GM20431 (cell line): Measurements from ENCODE around the gene CNR2.
"Not testable (repeated sequence)": the region's sequence is repeated elsewhere in the genome, so short reads cannot be mapped to it uniquely, and the experiment has no call there.

Experiments
- in situ Hi-C: fragments of 300-500 bp; cut with MseI, MboI; formaldehyde crosslinking; loops from one replicate; pipeline ENCODE4 v1.15.0; 2020; ENCODE audit warnings: low sequenced_read_pairs; ENCODE audit not compliant: unreplicated experiment

CNR2 gene

DNA sequence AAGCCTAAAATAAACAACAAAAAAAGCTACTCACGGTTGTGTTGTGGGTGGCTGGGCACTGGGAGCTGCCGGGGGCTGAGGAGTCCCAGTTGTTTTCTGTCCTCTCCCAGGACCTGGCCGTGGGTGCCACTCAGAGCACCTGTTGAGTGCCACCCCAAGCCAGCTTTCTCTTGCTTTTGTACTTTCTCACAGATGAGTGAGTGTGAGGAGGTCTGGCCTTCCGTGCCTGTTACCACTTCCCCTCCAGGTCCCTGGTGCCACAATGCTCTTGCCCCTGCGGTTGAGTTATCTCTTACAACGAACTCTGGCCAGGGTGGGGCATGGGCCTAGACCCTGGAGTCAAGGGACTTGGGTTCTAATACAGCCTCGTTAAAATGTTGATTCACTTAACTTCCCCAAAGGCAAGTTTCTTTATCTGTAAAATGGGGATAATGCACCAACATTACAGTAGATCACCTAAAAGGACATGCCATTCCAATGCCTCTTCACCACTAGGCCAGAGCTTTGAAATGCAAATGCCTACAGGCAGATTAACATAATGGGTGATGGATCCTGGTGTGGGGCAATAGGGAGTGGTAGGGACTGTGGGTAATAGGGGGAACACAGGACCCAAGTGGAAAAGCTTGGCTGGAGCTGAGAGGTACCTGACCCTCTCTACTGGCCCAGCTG is at the start of gene CNR2:
Gene CNR2, minus strand, starts transcription at position 151 of the 669 bp plus-strand sequence. CDS start 37,745 bp downstream, outside the sequence.
- in situ Hi-C loops, result loop anchor here (10.0 kb wide), 1 partner anchor 109 kb away; the partner anchor contains the start of gene GALE

DNA sequence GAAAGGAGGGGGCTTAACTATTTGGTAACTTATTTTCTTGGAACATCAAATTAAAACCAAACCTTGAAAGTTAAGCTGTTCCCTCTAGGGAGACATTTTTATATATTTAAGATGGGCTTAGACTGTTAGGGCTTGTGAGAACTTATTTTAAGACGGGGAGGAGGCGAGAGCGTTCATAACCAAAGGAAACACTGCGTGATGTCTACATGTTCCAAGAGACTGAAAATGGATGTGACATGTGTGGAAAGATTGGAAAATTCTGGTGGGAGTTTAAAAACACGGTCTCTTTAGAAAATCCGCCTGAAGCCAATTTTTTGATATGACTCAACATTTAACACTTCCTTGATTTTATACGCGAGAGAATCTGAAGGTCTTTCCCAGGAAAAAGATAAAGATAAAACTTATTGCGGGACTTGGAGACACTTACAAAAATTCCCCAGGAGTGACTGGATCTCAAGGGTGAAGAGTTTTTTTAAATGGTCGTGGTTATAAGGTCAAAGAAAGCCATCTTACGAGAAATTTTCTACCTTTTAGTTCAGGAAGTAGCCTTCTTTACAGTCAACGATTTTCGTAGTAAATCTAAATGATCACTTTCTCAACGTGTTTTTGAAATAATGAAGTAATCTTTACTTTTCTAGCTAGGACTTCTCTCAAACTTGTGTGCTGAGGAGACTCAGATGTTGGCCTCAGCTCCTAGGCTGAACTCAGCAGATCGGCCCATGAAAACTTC is 47.3 kb upstream of the CNR2 start:
- in situ Hi-C loops, result no loop called here

DNA sequence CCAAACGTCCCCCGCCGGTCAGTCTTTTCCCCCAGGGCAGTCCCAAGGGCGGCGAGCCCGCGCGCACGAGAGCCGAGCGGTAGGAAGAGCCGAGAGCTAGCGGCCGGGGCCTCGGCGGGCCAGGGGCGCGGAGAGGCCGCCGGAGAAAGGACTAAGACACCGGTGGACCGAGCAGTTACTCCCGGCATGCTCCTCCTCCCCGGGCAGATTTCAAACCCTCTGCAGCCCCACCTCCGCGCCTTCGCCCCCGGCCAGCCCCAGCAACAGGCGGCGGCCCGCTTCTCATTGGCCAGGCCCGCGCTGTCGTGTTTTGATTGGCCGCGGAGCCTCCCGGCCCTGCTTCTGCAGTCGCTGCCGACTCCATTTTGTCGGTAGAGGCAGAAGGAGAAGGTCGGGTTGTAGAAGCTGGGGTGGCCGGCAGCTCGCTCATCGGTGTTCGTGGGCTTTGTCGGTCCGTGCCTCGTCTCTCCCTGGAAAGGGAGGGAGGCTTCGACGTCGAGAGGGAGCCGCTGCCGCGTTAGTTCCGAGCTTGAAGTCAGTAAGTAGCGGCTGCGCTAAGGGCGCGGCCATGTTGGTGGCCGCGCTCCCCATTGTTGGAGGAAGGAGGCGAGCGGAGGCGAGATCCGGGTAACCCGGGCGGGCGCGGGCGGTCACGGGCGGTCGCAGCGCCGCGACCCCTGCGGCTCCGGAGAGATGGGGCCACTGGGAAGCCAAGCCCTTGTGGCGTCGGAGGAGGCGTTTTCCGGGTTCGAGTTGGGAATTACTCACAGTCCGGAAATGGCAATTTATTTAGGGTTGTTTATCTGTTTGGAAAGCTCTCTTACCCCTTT is 46.5 kb upstream of the CNR2 start, which contains the start of gene PNRC2:
Gene PNRC2, plus strand, starts transcription at position 368 of the 830 bp plus-strand sequence. CDS start 1,630 bp downstream, outside the sequence.
- in situ Hi-C loops, result no loop called here

DNA sequence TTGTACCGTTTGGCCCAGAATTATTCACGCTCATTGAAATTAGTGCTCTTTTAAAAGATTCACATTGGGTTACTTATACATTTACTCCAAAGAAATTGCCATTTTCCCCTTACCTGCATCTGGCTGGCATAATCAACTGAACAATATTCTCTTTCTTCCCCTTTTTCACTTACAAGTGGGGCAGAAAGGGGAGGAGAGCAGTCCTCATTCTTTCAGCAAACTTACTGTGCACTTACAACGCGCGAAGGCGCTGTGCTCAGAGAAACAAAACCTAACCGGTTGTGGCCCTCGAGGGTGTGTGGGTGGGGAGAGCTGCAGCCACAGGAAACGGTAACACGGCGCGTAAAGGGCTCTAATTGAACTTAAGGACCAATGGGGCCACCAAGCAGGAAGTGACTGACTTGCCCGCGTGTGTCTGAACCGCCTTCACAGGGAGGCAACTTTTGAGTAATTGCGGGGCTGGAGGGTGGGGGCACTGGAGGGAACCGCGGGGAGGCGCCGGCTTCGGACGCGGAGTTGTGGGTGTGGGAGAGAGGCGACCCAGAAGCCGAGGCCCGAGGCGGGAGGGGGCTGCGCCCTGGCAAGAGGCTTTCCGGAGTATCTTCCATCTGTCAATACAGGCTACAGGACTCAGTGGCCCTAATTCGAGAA is 45.8 kb upstream of the CNR2 start:
- in situ Hi-C loops, result no loop called here

DNA sequence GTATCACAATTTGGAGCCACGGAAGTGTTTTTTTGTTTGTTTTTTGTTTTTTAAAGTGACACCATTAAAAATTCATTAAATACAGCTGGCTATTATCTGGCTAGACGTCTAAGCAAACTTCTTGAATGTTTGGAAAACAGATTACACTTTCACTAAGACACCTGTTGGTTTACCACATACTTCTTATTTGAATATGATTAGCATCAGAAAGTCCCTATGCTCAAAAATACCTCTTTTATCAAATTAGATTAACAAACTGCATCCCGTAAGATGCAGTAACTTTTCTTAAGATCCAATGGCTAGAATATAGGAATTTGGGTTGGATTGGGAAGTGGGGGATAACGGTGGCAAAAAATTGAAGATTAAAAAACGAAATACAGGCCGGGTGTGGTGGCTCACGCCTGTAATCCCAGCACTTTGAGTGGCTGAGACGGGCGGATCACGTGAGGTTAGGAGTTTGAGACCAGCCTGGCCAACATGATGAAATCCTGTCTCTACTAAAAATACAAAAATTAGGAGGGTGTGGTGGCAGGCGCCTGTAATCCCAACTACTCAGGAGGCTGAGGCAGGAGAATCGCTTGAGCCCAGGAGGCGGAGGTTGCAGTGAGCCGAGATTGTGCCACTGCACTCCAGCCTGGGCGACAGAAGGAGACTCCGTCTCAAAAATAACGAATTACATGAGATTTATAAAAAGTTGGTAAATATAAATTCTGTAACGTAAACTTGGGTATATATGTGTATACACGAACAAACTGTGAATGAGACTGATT is 45.1 kb upstream of the CNR2 start:
- in situ Hi-C loops, result not testable (repeated sequence)

DNA sequence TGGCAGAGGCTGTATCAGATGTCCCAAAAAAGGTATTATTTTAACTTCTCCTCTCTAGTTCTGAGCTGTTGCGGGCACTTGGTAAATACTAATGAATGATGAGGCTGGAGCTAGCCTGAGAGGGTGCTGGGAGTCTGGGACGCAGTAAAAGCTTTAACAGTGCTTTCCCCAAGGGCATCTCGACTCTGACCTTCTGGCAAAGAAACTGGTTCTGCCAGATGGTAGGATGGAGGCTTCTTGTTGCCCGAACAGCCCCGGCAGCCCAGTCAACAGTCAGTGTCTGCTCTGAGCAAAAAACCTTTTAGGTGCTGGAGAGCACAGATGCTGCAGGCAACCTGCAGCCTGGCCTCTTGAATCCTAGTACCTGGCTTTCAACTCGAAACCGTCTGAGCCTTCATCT is 43.9 kb upstream of the CNR2 start:
- in situ Hi-C loops, result no loop called here

DNA sequence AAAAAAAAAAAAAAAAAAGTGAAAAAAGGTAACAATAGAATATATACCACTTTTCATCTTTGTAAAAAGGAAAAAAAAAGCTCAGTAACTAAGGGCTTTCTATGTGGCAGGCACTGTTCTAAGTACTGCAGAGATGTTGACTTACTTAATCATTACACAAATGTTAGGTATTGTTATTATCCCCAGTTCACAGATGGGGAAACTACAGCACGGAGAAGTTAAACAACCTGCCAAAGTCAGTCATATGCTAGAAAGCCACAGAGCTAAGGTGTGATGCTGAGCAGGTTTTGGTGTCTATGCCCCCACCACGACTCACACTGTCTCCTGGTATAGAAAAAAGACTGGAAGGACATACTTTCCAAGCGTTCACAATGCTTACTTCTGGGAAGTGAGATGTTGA is 39.9 kb upstream of the CNR2 start:
- in situ Hi-C loops, result no loop called here

DNA sequence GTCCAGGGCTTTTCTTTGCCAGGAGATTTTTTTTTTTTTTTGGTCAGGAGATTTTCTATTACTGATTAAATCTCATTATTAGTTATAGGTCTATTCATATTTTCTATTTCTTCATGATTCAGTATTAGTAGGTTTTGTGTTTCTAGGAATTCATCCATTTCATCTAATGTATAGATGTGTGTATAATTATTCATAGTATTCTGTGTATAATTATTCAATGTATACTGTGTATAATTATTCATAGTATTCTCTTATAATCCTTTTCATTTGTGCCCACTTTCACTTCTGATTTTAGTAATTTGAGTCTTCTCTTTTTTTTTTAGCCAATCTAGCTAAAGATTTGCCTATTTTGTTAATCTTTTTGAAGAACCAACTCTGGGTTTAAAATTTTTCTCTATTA is 34.2 kb upstream of the CNR2 start:
- in situ Hi-C loops, result no loop called here

DNA sequence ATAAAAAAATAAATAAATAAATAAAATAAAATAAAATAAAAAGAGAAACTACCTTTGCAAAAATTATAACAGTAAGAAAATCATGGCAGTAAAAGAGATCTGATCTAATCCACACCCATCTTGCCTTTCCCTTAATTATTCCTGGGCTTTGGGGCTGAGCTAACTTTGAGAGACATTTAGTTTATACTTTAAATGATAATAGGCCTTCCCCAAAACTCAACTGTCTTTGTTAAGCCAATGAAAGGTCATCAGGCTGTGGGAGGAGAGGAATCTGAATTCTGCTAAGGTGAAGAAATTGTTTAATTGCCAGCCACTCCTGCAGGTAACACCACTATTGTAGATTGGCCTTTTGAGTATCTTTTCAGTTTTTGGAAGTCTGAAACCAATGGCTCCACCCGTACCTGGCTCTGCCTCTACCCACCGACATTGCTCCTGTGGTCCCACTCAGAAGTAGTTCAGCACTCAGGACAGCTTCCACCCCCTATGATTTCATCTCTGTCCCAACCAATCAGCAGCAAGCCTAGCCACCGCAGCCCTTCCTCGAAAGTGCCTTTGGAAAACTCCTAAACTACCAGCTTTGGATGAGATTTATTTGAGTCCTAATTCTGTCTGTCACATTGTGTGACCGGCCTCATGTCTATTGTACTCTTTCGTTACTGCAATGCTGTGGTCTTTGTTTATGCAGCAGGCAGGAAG is 23.5 kb upstream of the CNR2 start:
- in situ Hi-C loops, result no loop called here

DNA sequence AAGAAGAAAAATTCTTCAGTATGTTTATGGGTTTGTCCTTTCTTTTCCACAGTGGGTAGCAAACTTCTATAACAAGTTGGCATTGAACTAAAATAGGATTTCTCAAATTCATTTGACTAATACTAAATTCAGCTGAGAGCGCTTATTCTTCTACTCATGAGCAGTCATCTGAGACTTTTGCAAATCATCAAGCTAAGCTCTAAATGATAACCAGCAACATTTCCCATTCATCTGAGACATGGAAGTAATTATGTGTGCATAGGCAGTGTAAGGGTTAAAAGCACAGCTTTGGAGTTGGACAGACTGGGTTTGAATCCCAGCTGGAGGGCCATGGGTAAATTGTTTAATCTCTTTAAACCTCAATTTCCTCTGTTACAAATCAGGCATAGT is 18.3 kb upstream of the CNR2 start:
- in situ Hi-C loops, result no loop called here

DNA sequence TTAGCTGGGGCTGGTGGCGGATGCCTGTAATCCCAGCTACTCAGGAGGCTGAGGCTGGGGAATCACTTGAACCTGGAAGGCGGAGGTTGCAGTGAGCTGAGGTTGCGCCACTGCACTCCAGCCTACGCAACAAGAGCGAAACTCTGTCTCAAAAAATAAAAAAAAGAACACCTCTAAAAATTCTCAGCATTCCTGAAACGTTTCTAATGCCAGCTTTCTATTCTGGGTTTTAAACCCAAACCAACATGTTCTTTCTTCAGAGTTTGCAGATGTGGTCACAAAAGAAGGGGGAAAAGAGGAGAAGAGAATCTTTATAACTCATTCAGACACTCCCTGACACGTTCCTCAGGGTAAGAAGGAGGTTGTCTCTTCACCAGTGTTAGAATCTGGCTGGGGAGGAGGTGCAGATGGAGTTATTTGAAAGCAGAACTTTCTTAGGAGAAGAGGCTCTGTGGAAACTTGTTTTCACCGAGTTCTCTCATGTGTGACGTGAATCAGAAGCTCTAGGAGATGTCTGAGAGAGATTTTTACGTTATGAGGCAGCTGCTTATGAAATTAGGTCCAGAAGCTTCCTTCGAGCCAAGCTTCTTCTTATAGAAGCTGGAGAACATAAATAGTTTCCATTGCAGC is 17.8 kb upstream of the CNR2 start:
- in situ Hi-C loops, result no loop called here

DNA sequence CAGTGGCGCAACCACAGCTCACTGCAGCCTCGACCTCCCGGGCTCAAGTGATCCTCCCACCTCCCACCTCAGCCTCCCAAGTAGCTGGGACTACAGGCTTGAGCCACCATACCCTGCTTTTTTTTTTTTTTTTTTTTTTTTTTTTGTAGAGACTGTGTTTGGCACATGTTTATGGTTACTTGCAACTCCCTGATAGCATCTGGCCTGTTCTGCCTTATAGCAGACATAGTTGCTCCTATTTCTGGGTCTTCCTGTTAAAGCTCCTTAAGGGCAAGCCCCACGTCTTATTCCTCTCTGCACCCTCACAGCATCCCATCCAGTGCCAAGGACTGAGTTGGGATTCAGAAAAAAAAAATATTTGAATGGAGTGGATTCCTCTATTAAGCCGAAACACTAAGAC is 17.1 kb upstream of the CNR2 start:
- in situ Hi-C loops, result no loop called here

DNA sequence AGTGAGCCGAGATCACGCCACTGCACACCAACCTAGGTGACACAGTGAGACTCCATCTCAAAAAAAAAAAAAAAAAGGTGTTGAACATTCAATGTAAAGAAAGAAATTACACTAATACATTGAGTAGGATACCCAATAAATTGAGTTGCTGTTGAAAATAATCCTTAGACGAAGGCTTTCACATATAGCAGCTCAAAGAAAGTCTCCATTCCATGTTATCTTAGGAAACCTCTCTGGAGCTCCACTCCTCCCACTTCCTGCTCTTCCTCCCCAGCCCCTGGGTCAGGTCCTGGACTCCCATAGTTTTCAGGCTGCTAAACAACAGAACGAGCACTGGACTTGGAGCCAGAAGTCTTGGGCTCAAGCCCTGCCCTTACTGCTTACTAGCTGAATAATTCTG is 15.6 kb upstream of the CNR2 start:
- in situ Hi-C loops, result no loop called here

DNA sequence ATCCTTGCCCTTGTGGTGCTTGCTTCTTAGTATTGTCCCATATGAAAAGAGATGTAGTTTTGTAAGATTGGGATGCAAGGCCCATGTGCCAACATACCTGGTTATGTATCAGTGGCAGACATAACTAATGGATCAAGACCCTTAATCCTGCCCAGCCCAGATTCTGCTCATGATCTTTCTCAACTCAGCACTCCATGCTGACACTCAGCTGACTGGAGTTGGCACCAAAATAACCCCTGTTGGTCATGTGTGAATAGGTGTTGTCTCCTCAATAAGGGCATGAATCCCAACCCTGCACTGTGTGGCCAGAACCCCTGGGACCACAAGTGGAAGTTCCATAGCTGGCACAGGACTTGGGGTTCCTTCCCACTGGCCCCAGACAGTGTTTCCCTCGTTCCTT is 13.9 kb upstream of the CNR2 start:
- in situ Hi-C loops, result no loop called here

DNA sequence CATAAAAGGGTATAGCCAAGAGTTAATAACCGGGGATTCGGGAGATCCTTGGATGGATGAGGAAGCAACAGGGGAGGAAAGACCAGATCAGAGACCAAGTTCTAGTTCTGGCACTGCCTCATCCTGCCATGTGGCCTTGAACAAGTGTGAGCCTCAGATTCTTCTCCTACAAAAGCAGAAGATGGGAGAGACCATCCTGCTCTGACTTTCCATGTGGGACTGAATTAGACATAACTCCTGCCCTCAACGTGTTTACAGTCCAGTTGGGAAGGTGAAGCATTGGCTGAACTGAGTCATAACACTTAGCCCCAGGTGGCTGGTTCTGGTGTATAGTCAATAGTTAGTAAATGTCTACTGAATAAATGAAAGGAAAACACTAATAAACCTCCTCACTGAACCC is 12.1 kb upstream of the CNR2 start:
- in situ Hi-C loops, result no loop called here

DNA sequence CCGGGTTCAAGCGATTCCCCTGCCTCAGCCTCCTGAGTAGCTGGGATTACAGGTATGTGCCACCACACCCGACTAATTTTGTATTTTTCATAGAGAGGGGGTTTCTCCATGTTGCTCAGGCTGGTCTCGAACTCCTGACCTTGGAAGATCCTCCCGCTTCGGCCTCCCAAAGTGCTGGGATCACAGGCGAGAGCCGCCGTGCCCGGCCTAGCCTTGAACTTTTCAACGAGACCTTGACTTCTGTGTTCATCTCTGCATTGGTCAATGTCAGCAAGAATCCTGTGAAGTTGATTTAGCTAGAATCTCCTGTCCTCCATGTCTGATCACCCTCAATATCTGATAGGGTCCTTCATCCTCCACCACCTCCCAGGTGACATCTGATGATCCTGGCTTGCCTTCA is 11.4 kb upstream of the CNR2 start:
- in situ Hi-C loops, result no loop called here

DNA sequence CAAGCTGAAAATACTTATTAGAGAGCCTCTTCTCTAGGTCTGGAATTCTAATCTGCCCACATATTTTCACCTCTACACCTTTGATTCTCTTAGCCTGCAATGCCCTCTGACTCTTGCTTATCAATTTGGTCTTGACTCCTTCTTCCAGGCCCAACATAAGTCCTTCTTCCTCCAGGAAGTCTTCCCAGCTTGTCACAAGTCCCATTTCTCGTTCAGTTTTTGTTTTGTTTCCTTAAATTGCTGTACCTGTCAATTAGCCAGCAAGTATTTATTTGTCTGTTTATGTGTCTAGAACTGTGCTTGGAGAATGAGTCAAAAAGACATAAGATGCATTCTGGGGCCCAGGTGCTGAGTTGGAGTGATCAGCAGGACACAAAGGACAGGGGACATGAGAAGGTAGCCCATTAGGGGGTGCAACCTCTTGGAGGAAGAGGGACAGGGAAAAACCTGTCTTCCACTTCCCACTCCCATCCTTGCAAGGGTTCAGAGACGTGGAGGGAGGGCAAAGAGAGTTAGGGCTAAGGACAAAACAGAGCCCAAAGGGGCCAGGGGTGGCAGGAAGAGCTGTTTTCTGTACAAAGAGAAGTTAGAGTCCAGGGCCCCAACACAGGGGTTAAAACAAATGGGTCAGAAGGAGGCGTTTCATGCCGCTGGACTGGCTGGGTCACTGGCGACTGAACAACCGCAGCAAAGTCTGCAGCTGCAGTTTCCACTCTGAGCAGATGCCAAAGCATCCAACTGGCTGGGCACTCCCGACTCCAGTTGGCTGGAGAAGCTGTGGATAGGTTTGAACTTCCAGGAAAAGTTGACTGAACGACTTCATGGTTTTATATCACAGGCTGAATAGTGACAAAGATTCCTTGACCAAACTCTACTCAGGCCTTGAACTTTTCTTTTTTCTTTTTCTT is 10.7 kb upstream of the CNR2 start:
- in situ Hi-C loops, result no loop called here
